Transverse colon (tissue), 3 donors: ENCODE results near the gene PHGDH.

Experiments used
- POLR2A ChIP-seq: fragments of 450-650 bp; IDR thresholded peaks from one replicate; pipeline ENCODE4 v1.6.1; 2016; ENCODE audit warnings: antibody characterized with exemption, mild to moderate bottlenecking, moderate library complexity
- TF ChIP-seq, protein P1 (sequence below), 5 experiments: fragments of 200-600 bp in 3 of 5; fragments of 450-650 bp in 2 of 5; sonication (generic) in 3 of 5; IDR thresholded peaks; 1 replicate in 2 of 5; 2 replicates in 3 of 5; pipeline ENCODE4 v1.5.1; 2016 to 2017; ENCODE audit warnings: antibody characterized with exemption in 5 of 5, inconsistent platforms in 3 of 5, mild to moderate bottlenecking in 2 of 5, moderate library complexity in 1 of 5

DNA sequence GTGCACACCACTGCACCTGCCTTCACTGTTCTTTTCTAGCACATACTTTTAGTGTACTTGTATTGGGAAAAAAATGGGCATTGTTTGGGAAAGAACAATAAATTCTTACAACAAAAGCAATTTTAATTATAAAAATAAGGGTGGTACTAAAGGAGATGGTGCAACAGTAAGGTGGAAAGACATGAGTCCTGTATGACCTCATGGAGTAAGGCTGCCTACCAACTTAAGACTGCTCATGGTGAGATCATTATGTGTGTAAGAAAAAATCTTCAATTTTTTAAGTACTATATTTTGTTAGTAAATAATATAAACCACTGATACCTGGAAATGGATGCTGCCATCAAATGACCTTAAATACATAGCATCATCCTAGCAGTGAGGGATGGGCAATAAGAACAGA lies 29.6 kb upstream of the PHGDH start:
- TF ChIP-seq POLR2A, result no peak
- TF ChIP-seq, protein P1, sequence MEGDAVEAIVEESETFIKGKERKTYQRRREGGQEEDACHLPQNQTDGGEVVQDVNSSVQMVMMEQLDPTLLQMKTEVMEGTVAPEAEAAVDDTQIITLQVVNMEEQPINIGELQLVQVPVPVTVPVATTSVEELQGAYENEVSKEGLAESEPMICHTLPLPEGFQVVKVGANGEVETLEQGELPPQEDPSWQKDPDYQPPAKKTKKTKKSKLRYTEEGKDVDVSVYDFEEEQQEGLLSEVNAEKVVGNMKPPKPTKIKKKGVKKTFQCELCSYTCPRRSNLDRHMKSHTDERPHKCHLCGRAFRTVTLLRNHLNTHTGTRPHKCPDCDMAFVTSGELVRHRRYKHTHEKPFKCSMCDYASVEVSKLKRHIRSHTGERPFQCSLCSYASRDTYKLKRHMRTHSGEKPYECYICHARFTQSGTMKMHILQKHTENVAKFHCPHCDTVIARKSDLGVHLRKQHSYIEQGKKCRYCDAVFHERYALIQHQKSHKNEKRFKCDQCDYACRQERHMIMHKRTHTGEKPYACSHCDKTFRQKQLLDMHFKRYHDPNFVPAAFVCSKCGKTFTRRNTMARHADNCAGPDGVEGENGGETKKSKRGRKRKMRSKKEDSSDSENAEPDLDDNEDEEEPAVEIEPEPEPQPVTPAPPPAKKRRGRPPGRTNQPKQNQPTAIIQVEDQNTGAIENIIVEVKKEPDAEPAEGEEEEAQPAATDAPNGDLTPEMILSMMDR (IDR thresholded peaks at IDR 0.05), result no peak
